GM21381 (cell line): ENCODE measurements around the gene MYH8.

Experiments used
- ATAC-seq: cut with Tn5 transposase; IDR thresholded peaks from one replicate; pipeline ENCODE4 v1.9.1; 2021; ENCODE audit warnings: mild to moderate bottlenecking, moderate library complexity; ENCODE audit not compliant: unreplicated experiment

The MYH8 gene

GRCh38 chr17:10384175-10384574 lies 37.6 kb downstream of the MYH8 start:
- ATAC-seq: no peak

- no peak for ATAC-seq
These were observed 40.9 kb downstream of the MYH8 start for GRCh38 chr17:10380631-10381408.

GRCh38 chr17:10372906-10373305 lies 48.8 kb downstream of the MYH8 start, which contains the start of gene MYH13:
TSS of gene MYH13 (minus strand) at chr17:10373006. CDS start at chr17:10364530, 8,476 bp downstream.
- ATAC-seq: no peak

- ATAC-seq: no peak
These were observed 51.6 kb downstream of the MYH8 start for GRCh38 chr17:10370016-10370608.

GRCh38 chr17:10369239-10369638 lies 52.5 kb downstream of the MYH8 start:
- ATAC-seq: no peak

GRCh38 chr17:10368561-10368960 lies 53.2 kb downstream of the MYH8 start:
- no peak for ATAC-seq

- no peak for ATAC-seq
These were observed 61.2 kb downstream of the MYH8 start for GRCh38 chr17:10360578-10360977.

- no peak for ATAC-seq
These were observed 64.0 kb downstream of the MYH8 start for GRCh38 chr17:10357768-10358167.

GRCh38 chr17:10354651-10355050 lies 67.1 kb downstream of the MYH8 start:
- no peak for ATAC-seq

GRCh38 chr17:10352893-10353292 lies 68.9 kb downstream of the MYH8 start:
- ATAC-seq: no peak

- ATAC-seq: no peak
These were observed 72.3 kb downstream of the MYH8 start for GRCh38 chr17:10349403-10349802.

- ATAC-seq: no peak
These were observed 76.9 kb downstream of the MYH8 start for GRCh38 chr17:10344816-10345215.
